AG04450 (cell line): ENCODE results near the gene RAB35. TPM values are rescaled to one million over a fixed set of nuclear protein-coding genes. Genes with fewer than 3 reads are reported as not detected.
A peak's percentile ranks its signal among the peaks of the same experiment; 100 is the strongest.

Source experiments
- CTCF ChIA-PET: fragments of 300-600, 350-600 bp; formaldehyde crosslinking; extraction: SDS; loops from one replicate; lab custom pipeline; 2022; ENCODE audit warnings: antibody characterized with exemption, inconsistent platforms; lab: Charles Lee
- POLR2A ChIA-PET: fragments of 350-600 bp; formaldehyde crosslinking; extraction: SDS; loops from one replicate; lab custom pipeline; 2021; ENCODE audit warnings: antibody characterized with exemption, inconsistent platforms; lab: Yijun Ruan, JAX
- DNase-seq: peaks from one replicate; pipeline ENCODE4 v3.0.0-alpha.2; 2011; ENCODE audit warnings: low read depth, low spot score
- H3K27ac ChIP-seq: one replicate; pipeline ENCODE4 v1.5.1; 2012; ENCODE audit warnings: low read depth, low read length, control low read depth
- H3K27me3 ChIP-seq: one replicate; pipeline ENCODE4 v1.6.0; 2012; ENCODE audit warnings: low read length; ENCODE audit not compliant: control insufficient read depth, insufficient read depth
- H3K4me3 ChIP-seq: 2 replicates; pipeline ENCODE4 v1.5.1; 2011; ENCODE audit warnings: mild to moderate bottlenecking, low read depth, low read length, control low read depth
- H3K9me3 ChIP-seq: 2 replicates; pipeline ENCODE4 v1.5.1; 2012; ENCODE audit warnings: low read length; ENCODE audit not compliant: control insufficient read depth, insufficient read depth
- CTCF ChIP-seq: IDR thresholded peaks from 2 replicates; pipeline ENCODE4 v1.5.1; 2011; ENCODE audit warnings: low read depth, low read length, control low read depth, inconsistent platforms
- polyA plus RNA-seq: library from polyadenylated mRNA; depleted of rRNA; stranded (reverse); fragments of >200 nt; gene quantifications from 2 replicates; pipeline ENCODE4 v1.2.3, GENCODE V29; 2011

Gene RAB35
- polyA plus RNA-seq, 1 experiment = 64.9 TPM

GRCh38 chr12:120086801-120087621, 29.5 kb downstream of the RAB35 start:
- no peaks in the 10 kb centered on the region for H3K27me3 ChIP-seq
- peak; percentile 99 for TF ChIP-seq CTCF
- peak; percentile 98 for DNase-seq
- H3K27ac ChIP-seq = peak overlapping the region; percentile 81
- CTCF ChIA-PET = interaction anchor here (0.8 to 1.2 kb wide), 5 partner anchors 9 to 217 kb away, joined by 3 to 7 read pairs (median 6); no protein-coding TSS in a partner anchor
- POLR2A ChIA-PET = interaction anchor here (0.6 to 1.5 kb wide), 5 partner anchors 30 to 114 kb away, joined by 3 to 7 read pairs (median 4); partner anchors contain the start of genes RAB35 and RPLP0
- H3K4me3 ChIP-seq = peak overlapping the region; percentile 68
- H3K9me3 ChIP-seq = no peaks in the 10 kb centered on the region; the same call in 1 of the 2 replicates

GRCh38 chr12:120085920-120086645, 30.5 kb downstream of the RAB35 start:
- ChIA-PET CTCF (interaction anchor here (0.6 to 1.2 kb wide), 3 partner anchors 28 to 123 kb away, joined by 3 to 4 read pairs (median 3); no protein-coding TSS in a partner anchor), POLR2A (interaction anchor here (0.9 to 1.5 kb wide), 3 partner anchors 31 to 115 kb away, joined by 3 to 7 read pairs (median 6); partner anchors contain the start of genes RAB35 and RPLP0)
- Histone ChIP-seq H3K27me3 (no peaks in the 10 kb centered on the region), H3K4me3 (no peak overlapping the region), H3K9me3 (no peaks in the 10 kb centered on the region; the same call in 1 of the 2 replicates), H3K27ac (no peak overlapping the region)
- no peak for TF ChIP-seq CTCF
- no peak for DNase-seq

GRCh38 chr12:120081641-120082040, 34.9 kb downstream of the RAB35 start:
- CTCF ChIA-PET = no interaction called here
- H3K9me3 ChIP-seq = no peaks in the 10 kb centered on the region
- H3K27ac ChIP-seq = no peak overlapping the region
- DNase-seq = no peak
- POLR2A ChIA-PET = no interaction called here
- H3K4me3 ChIP-seq = no peak overlapping the region
- TF ChIP-seq CTCF = no peak
- H3K27me3 ChIP-seq = peaks cover 17% of the 10 kb centered on the region

GRCh38 chr12:120079411-120080400, 36.8 kb downstream of the RAB35 start:
- Histone ChIP-seq H3K27ac (no peak overlapping the region), H3K4me3 (no peak overlapping the region), H3K9me3 (no peaks in the 10 kb centered on the region), H3K27me3 (peaks cover 27% of the 10 kb centered on the region)
- ChIA-PET POLR2A (no interaction called here), CTCF (no interaction called here)
- no peak for DNase-seq
- no peak for TF ChIP-seq CTCF
